Posterior vena cava (tissue), 2 donors: ENCODE results near the gene UNC119. TPM values are rescaled to one million over a fixed set of nuclear protein-coding genes. Genes with fewer than 3 reads are reported as not detected.
A peak's percentile ranks its signal among the peaks of the same experiment; 100 is the strongest.

ENCODE experiments used
- DNase-seq: peaks from one replicate; pipeline ENCODE4 v3.0.0-alpha.2; 2020; ENCODE audit warnings: low spot score
- intact Hi-C, 2 donors: fragments of 100-400 bp; cut with DNase I; formaldehyde crosslinking; loops; one replicate each; pipeline versions ENCODE4 v1.14.1 to v1.14.2; 2022 to 2023
- total RNA-seq, 2 donors: library from RNA; stranded (reverse); fragmentation: NEBNext Ultra II Directional; extraction: Animal tissue kit (Norgen Biotek cat#: 25700); gene quantifications; one replicate each; pipeline ENCODE4 v1.2.1, GENCODE V29; 2021
- donor health status: DM: yes; HTN: yes; CAD: no.
- donor health status: DM: yes; HTN: yes; CAD: no.

The UNC119 gene
- total RNA-seq, 2 donors from 2014 or later: 12.9 to 15.6 TPM

DNA sequence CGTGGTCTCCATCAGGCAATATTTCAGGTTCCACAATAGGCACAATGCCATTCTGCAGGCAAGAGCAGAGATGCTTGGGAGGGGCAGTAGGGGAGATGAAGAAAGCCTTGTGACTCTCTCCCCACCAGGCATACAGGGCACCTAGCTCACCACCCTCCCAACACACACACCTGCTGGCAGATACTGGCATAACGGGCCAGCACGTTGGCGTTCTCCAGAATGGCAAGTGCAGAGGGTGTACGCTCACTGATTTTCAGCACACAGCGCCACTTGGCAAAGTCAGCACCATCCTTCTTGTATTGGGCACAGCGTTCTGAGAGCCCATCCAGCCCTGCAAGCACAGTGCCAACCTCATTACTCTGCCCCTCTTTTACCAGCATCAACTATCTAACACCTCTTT is 22.1 kb upstream of the UNC119 start:
- no peak for DNase-seq

DNA sequence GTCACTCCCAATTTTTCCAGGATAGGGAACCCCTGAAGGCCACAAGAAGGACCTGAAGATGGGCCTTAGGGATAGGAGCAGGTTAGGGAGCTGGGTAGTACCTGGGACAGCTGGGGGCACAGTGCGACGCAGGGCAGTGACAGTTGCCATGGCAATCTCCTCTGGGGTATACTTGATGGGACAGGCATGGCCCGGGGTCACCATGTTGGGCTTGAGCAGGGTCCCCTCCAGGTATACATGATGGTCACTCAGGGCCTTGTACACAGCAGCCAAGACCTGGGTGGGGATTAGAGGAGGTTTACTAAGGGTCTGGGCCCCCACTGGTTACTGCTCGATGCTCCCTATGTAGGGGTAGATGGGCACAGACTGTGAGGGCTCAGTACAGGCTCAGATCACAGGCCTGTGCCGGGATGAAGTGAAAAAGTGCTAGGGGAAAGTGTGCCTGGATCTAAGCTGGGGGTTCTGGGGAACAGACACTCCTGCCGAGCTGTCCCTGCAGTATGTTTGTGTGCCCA is 21.6 kb upstream of the UNC119 start:
- intact Hi-C loops: no loop called here
- no peak for DNase-seq

More for the DNA sequence above, 22.1 kb upstream of the UNC119 start:
- intact Hi-C loops: no loop called here

DNA sequence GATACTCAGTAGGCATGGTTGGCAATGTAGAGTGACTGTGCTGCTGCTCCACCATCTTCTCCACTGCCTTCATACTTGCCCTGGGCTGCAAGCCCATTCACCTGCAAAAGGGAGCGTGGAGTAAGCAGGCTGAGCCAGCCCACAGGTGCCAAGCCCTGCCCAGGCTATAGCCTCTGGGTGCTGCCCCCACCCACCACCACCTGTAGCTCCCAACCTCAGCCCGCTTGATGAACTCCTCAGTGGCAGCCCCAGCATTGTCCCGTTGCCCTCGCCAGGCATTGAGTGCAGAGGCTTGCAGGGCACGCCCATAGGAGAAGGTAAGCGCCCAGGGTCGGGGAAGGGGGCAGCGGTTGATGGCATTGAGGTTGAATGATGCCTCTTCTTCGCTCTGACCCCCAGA is 21.1 kb upstream of the UNC119 start:
- no peak for DNase-seq
- intact Hi-C loops: no loop called here

DNA sequence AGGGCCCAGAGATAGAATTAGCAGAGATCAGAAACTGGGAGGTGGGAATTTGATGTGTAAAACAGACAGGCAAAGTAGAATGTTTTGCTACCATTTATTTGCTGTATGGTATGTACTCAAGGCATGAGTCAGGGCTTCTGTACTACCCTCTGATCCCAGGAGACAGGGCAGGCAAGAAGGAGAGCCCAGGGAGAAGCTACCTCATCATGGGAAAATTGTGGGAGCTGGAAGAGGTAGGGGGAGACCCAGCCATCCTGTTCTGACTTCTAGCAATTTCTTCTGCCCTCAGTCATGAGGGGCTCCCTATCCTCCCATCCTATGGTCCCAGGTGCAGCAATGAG is 20.6 kb upstream of the UNC119 start:
- no peak for DNase-seq
- intact Hi-C loops: no loop called here

DNA sequence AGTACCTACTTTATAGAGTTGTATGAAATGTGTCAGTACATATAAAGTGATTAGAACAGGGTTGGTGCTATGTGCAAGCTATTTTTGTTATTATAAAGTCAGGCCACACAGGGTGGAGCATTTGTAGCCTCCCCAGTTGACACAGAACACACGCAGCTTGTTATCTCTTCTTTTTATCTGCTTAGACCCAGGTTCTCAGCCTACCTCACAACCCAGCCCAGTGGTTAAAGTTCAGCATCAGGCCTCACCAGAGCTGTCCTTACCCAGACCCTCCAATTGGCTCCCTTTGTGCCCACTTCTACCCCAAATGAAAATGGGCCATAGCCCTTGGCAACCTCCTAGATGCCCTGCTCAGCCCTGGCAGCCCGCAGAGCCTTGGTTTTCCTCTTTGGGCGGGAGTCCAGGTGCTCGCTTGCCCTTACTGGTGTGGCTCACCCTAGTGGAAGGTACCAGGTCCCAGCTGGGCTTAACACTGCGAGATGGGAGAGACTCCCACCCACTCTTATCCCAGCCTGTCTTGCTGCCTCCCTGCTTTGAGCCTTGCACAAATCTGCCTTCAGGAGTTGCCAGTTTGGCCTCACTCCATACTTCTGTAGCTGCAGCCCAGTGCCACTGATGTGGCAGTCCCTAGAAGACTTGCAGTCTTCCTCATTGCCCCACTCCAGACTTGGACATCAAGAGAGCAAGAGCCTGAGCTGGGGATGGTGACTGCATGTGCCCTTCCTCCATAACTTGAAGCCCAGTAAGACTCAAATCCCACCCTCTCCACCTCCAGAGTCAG is 20.0 kb upstream of the UNC119 start:
- intact Hi-C loops: no loop called here
- no peak for DNase-seq

DNA sequence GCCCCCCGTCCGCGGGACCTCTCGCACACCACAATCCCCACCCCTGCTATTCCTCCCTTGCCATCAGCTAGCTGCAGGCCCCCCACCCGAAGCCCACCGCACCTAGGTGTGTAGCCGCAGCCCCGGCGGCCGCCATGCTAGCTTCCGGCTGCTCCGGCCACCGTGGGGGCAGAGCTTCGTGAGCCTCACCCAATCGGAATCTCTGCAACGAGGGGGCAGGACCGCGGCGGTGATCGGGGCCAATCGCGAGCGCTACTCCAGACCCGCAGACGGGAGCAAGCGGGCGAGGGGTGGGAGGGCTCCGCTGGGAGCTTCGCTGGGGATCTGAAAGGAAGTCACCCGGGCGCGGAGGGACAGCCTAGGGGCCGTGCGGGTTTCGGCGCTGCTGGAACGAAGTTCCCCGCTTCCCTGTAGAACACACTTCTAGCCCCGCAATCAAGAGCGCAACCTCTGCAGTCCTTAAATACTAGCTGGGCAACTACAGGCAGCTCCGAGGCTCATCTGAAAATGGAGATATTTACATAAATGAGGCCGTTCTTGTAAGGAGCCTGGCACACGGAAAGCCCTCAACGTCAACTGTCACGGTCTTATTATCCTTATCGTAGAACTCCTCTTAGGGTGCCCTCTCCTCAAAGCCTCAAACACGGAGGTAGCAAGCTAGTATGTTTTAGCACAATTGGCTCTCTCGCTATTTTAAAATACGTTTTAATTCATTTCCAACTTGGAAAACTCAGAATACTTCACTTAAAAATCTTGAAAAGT is 19.1 kb upstream of the UNC119 start, which contains the start of gene PIGS:
PIGS (minus strand) TSS at position 164 of the 762 bp plus-strand sequence; CDS start at position 136, 28 bp downstream.
- DNase-seq: peak; percentile 98
- intact Hi-C loops: no loop called here

DNA sequence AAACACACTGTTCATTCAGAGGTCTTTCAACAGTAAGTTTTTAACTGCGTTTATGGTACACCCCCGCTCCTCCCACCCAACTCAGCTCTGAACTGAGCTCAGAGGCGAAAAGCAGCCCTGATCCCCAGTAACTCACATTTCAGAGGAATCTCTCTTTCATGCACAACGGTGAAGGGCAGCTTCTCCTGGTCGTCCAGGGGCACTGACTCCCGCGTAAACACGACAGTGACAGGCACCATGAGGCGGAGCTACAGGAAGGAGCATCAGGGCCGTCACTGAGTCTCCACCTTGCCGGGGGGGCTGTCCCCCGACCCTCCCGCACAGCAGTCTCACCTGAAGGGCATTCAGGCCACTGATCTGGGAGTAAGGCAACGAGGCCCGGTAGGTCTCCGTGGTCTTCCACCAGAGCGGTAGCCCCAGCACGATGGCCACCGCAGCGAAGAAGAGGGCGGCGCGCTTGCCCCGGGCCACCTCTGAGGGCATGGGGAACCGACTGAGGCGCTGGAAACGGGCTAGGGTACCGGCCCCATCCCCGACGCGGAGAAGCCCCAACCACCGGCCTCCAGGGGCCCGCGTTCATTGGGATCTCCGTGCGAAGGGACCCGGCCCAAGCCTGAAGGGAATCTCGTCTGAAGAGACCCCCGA is 18.4 kb upstream of the UNC119 start:
- DNase-seq: no peak
- intact Hi-C loops: no loop called here

DNA sequence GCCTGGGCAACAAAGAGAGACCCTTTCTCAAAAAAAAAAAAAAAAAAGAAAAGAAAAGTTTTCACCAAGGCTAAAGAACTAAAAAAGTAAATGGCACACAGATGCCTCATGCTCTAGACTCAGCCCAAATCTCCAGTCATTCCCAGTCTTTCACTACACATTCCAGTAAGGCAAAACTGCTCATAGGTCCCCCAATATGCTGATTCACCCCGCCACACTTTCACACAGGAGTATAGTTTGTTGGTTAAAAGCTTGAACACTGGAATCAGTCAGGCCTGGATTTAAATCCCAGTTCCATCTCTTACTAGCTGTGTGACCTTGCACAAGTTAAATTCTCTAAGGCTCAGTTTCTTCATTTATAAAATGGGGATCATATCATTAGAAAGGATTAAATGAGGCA is 17.0 kb upstream of the UNC119 start:
- no peak for DNase-seq
- intact Hi-C loops: loop anchor here in 1 of 2 donors (5.0 kb wide), 1 partner anchor 942 kb away; no protein-coding TSS in a partner anchor

DNA sequence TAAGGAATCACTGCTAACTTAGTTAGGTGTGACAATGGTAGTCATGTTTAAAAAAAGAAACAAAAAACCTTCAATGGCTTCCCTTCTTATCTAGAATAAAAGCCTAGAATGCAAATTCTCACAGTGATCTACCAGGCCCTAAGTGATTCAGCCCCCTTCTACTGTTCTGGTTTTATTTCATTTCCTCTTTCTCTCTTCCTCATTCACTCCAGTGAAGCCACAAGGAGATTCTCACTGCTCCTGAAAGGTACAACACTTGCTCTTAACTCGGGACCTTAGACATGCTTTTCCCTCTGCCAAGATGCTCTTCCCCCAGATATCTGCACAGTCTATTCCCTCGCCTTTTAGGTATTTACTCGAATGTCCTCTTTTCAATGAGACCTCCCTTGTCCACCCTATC is 15.2 kb upstream of the UNC119 start:
- DNase-seq: no peak
- intact Hi-C loops: loop anchor here in 1 of 2 donors (5.0 kb wide), 1 partner anchor 940 kb away; no protein-coding TSS in a partner anchor

DNA sequence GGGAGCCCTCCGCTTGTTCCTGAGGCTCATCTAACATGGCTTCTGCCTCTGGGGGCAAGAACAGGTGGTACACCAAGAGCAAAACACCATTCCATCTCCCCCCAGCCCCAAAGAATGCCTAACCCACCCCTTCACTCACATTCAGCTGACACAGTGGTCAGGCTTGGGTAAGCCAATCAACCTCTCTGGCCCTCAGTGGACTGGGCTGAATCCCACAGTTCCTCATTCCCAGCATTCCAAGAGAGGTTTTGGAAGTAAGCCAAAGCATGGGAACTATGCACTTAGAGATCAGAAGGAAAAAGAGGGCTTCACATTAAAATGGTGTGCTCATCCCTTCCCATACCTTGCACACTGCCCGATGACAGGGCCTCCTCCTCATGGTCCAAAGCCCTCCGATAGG is 11.1 kb upstream of the UNC119 start:
- no peak for DNase-seq
- intact Hi-C loops: no loop called here

DNA sequence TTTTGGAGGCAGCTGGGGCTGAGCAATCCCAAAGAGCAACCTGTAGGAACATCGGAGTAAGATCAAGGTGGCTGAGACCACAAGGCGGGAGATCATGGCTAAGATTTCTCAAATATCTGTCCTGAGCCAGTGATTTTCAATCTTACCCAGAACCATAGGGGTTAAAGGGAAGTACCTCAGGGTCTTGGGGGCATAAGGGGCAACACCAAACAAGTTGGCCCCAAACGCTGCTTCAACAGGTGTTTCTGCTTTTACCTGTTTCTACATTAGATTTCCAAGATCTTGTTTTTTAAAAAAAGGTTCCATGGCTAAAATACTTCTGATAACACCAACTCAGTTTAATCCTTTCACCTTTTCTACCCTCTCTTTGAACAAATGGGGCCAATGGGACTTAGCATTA is 2.6 kb upstream of the UNC119 start:
- intact Hi-C loops: no loop called here
- no peak for DNase-seq

DNA sequence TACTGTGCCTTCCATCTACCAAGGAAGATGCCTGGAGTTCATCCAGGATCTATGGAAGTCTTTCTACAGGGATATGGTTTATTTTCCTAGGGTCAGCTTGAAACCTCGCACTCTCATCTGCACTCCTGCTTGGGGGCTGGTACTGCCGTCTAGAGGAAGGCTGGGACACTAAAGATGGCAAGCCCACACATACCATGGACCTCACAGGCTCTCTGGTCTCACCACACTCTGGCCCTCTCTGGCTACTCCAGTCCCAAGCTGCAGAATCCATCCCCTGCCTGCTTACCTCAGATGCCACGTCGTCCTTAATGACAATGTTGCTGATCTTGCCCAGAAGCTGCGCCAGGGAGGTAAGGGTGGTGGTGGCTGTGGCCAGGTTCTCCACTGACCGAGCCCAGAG is 2.1 kb upstream of the UNC119 start:
- DNase-seq: peak; percentile 22
- intact Hi-C loops: no loop called here

DNA sequence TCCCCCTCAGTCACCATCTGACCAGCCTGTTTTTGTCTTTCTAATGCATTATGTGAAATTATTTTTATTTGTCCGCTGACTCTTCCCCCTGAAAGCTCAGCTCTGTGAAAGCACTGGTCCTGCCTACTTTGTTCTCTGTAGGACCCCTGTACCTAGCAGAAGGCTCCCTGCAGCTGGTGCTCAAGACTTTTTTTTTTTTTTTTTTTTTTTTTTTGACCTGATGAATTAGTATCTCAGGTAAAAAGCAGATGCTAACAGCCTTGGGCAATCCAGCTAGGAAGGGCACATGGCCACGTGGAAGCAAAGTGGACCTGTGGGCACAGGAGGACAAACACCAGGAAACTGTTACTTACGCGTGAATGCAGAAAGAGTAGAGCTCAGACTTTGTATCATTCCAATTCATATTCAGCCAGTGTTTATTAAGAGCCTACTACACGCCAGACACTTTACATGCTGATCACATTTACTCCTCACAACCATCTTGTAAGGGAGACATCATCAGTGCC is 629 bp upstream of the UNC119 start:
- intact Hi-C loops: no loop called here
- peak; percentile 14 for DNase-seq

DNA sequence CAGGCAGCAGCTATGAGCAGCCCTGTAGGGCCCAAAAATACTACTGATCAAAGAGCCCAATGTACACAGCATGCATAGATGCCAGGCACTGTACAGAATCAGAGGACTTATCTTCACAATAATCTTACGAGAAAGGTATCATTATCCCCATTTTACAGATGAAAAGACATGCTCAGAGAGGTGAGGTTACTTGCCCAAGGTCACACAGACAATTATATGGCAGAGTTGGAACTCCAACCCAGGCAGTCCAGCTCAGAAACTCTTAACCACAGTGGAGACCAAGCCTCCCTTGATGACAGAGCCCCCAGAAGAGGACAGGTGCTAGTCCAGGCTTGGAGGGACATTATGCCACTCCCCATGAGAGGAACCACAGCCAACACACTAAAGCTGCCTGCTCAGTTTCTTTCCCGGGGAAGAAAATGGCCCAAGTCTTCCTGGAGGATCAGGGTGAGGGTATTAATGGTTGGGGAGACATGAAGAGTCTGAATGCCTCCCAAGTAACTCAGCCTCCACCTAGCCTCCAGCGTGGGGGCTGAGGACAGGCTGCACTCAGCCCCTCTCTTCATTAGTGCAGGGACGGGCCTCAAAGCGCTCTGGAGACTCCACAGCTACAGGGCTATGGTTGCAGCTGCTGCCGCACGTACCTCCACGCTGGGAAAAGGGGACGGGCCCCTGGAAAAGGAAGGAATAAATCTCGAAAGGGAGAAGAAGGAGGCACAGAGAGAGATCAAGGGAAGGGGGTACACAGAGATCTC is 826 bp downstream of the UNC119 start:
- intact Hi-C loops: no loop called here

DNA sequence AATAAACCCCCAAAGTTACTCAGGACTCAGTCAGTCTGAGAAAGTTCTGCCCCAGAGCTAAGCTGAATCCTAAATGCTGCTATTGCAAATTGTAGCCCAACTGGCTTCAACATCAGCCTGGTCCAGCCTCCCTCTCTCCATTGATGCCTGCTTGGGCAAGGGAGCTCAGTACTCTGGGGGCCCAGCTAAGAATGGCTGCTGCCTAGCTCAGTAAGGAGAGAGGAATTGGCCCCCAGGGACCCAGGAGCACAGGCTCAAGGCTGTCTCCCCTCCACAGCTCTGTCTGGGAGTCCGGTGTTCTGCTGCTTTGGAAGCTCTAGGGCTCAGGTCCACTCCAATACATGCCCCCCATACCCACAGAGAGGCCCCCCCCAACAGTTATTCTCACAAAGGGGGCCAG is 1.6 kb downstream of the UNC119 start:
- peak; percentile 62 for DNase-seq
- intact Hi-C loops: no loop called here

More for the DNA sequence above, 826 bp downstream of the UNC119 start:
- peak; percentile 66 for DNase-seq

DNA sequence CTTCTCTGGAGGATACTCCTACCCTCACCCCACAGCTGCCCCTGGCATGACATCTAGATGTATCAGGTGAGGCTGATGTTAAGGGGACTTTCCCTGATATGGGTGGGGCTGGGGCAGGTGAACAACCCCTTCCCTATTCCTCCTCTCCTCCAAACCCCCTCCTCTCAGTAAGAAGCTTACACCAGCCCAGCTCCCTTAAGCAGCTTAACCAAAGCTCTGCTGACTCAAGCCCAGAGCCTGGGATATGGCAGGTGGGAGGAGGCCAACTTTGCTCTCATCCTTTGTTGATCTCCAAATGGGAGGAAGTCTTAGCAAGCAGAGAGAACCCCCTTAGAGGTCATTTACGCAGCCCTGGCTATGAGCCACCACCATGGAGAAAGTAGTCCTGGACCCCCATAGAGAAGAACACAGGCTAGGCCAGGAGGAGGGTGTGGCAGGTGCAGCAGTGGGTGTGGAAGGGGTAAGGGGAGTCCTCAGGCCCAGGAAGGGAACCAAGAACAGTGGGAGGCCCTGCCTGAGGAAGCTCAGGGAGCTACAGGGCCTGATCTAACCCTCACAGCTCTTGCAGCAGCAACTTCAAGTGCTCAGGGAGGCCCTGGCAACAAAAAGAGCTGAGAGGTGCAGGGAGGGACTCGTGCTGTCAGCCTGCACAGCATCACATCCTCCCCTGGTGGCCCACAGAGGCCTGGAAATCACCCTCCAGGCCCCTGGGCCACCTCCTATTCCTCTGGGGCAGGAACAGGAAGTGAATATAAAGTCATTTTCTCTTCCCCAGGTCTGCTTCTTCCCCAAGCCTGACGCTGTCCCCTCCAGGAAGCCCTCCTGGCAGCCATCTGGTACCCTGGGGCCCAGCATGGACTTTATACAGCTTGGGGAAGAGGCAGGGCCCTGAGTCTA is 2.9 kb downstream of the UNC119 start:
- intact Hi-C loops: no loop called here
- peak; percentile 80 for DNase-seq

DNA sequence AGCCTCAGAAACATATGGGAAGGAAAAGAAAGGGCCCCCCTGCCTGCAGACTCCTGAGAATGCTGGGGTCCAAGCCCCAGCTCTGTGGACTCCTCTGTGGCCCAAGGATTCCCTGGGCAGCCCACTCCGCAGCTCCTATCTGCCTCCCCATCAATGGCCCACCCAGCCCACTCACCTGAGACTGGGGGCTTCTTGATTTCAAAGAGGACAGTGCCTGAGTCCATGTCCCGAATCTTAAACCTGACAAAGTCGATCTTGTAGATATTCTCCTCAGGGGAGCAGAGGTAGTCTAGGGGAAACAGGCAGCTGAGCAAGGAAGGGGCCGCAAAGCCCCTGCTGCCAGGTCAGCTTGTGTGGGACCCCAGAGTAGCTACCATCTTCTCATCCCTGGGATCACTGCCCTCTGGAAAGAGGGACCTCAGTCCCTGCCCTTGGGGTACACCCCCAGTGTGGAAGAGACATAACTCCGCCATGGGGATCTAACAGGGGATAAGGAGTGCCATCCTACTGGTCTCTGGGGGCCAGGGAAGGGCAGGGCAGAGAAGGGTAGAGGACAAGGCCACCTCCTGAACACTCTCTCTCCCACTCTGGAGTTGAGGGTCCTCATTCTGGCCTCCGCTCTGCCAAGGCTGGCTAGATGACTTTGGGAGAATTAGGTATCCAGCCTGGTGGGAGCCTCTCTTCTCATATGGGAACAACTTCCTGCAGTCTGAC is 3.9 kb downstream of the UNC119 start:
- DNase-seq: peak; percentile 54
- intact Hi-C loops: no loop called here
